Prostate gland (tissue), 2 donors: ENCODE results near the gene NAA40. TPM values are rescaled to one million over a fixed set of nuclear protein-coding genes. Genes with fewer than 3 reads are reported as not detected.

ENCODE experiments used
- DNase-seq: peaks from one replicate; pipeline ENCODE4 v3.0.0-alpha.2; 2019; ENCODE audit warnings: low spot score
- H3K27ac ChIP-seq, 2 donors: fragments of 200-600 bp; sonication (generic); 2 replicates each; pipeline ENCODE4 v1.5.1; 2017 to 2019
- H3K27me3 ChIP-seq: fragments of 200-600 bp; sonication (generic); replicated peaks from 2 replicates; pipeline ENCODE4 v1.5.1; 2019; ENCODE audit not compliant: insufficient read depth
- H3K36me3 ChIP-seq, 2 donors: fragments of 200-600 bp; sonication (generic); 1 replicate in 1 of 2; 2 replicates in 1 of 2; pipeline versions ENCODE4 v1.5.1 to v1.8.1; 2017 to 2019
- H3K4me1 ChIP-seq: fragments of 200-600 bp; sonication (generic); replicated peaks from 2 replicates; pipeline ENCODE4 v1.5.1; 2019
- H3K4me3 ChIP-seq, 2 donors: fragments of 200-600 bp; sonication (generic); 2 replicates each; pipeline ENCODE4 v1.5.1; 2017 to 2019
- H3K9me3 ChIP-seq: fragments of 200-600 bp; sonication (generic); 2 replicates; pipeline ENCODE4 v1.5.1; 2017
- POLR2A ChIP-seq: fragments of 450-650 bp; IDR thresholded peaks from one replicate; pipeline ENCODE4 v1.6.1; 2016; ENCODE audit warnings: antibody characterized with exemption, mild to moderate bottlenecking
- POLR2AphosphoS5 ChIP-seq: sonication (generic); formaldehyde crosslinking; IDR thresholded peaks from one replicate; pipeline ENCODE4 v1.6.1; 2017; ENCODE audit warnings: antibody characterized with exemption
- WGBS: methylation state at CpG from one replicate; pipeline ENCODE4 v1.1.5; 2018; 5-methylcytosine and 5-hydroxymethylcytosine counted together
- intact Hi-C: fragments of 100-400 bp; cut with DNase I; formaldehyde crosslinking; loops from one replicate; pipeline ENCODE4 v1.14.2; 2022
- total RNA-seq, 2 donors: library from RNA; depleted of rRNA; stranded (reverse); fragments of >200 nt; gene quantifications; one replicate each; pipeline ENCODE4 v1.1.0, GENCODE V29; 2016
- TF ChIP-seq, protein P1 (sequence below), 4 experiments: fragments of 200-600 bp in 2 of 4; fragments of 450-650 bp in 2 of 4; sonication (generic) in 2 of 4; IDR thresholded peaks; 1 replicate in 3 of 4; 2 replicates in 1 of 4; pipeline ENCODE4 v1.5.1; 2016 to 2019; ENCODE audit warnings: antibody characterized with exemption in 4 of 4, mild to moderate bottlenecking in 2 of 4, moderate library complexity in 2 of 4

The NAA40 gene
- total RNA-seq, 2 donors from 2014 or later: 23.3 to 24.7 TPM

DNA sequence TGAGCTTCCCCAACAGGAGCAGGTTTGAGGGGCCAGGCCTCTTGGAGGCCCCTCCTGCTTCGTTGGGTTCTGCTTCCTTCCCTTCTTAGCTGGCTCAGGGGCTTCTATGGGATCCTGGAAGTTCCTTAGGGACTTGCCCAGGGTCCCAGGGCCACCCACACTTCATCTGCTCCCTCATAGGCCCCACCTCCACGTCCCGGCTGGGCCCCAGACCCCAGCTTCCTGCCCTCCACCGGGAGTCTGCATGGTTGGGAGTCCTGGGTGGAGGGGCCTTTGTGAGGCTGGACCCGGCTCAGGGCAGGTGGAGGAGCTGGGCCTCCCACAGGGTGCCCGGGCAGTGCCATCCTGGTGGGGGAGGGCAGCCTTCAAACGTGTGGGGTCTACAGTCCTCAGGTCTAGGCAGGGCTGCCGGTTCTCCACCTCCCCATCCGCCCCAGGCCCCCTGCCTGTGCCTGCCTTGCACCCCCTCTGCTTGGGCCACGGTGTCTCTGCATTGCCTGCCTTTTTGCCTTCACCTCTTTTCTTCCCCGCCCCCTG lies 59.1 kb downstream of the NAA40 start:
- no peak for TF ChIP-seq POLR2A
- TF ChIP-seq, protein P1, sequence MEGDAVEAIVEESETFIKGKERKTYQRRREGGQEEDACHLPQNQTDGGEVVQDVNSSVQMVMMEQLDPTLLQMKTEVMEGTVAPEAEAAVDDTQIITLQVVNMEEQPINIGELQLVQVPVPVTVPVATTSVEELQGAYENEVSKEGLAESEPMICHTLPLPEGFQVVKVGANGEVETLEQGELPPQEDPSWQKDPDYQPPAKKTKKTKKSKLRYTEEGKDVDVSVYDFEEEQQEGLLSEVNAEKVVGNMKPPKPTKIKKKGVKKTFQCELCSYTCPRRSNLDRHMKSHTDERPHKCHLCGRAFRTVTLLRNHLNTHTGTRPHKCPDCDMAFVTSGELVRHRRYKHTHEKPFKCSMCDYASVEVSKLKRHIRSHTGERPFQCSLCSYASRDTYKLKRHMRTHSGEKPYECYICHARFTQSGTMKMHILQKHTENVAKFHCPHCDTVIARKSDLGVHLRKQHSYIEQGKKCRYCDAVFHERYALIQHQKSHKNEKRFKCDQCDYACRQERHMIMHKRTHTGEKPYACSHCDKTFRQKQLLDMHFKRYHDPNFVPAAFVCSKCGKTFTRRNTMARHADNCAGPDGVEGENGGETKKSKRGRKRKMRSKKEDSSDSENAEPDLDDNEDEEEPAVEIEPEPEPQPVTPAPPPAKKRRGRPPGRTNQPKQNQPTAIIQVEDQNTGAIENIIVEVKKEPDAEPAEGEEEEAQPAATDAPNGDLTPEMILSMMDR (IDR thresholded peaks at IDR 0.05): no peak
- TF ChIP-seq POLR2AphosphoS5: no peak
- Histone ChIP-seq H3K9me3 (no peaks in the 10 kb centered on the region), H3K4me3 (no peak overlapping the region), H3K27ac (no peak overlapping the region), H3K4me1 (peaks cover 22% of the 10 kb centered on the region), H3K36me3 (peaks cover 13 to 15% of the 10 kb centered on the region in 2 donors), H3K27me3 (no peaks in the 10 kb centered on the region)
- no peak for DNase-seq
- 68% methylated on average over 11 of the region's 11 CpGs for WGBS
- intact Hi-C loops: no loop called here

DNA sequence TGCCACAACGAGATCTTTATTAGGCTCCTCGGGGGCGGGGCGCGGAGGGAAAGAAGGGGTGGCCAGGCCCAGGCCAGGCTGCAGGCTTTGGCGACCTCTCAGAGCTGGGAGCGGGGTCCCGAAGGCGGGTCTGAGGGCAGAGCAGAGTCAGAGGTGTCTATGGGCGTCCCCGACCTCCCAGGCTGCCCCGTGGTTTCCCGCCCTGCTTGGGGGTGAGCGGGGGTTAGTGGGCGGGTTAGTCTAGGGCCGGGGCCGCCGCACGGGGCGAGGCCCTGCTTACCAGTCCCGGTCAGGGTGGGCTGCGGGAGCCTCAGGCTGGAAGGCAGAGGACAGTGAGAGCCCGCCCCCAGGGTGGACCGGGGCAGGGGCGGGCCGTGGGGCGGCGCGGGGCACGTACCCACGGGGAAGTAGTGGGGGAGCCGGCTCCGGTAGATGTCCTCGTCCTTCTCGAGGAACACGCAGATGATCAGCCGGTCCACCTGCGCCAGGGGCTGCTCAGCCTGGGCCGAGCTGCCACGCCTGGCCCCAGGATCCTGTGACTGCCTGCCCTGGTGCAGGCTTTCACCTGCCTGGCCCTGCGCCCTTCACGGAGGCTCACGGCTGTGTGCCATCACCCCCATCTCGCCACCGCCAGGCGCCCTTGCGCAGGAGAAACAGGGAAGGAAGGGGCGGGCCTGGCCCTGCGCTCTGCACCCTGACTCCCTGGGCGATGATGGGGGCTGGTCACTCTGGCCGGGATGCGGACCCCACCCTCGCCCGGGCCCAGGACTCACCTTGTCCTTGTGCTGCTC lies 60.0 kb downstream of the NAA40 start:
- Histone ChIP-seq H3K9me3 (no peaks in the 10 kb centered on the region), H3K4me1 (peaks cover 22% of the 10 kb centered on the region), H3K27ac (peak overlapping the region; percentile 54 to 61), H3K27me3 (no peaks in the 10 kb centered on the region), H3K36me3 (peaks cover 13 to 15% of the 10 kb centered on the region in 2 donors), H3K4me3 (peak overlapping the region in 1 of 2 donors; percentile 12)
- intact Hi-C loops: no loop called here
- DNase-seq: no peak
- TF ChIP-seq, protein P1 (IDR thresholded peaks at IDR 0.05): peak in 2 of 4 experiments; percentile 14 to 44
- TF ChIP-seq POLR2AphosphoS5 (no peak), POLR2A (peak; percentile 27)
- WGBS: 52% methylated on average over 54 of the region's 54 CpGs

DNA sequence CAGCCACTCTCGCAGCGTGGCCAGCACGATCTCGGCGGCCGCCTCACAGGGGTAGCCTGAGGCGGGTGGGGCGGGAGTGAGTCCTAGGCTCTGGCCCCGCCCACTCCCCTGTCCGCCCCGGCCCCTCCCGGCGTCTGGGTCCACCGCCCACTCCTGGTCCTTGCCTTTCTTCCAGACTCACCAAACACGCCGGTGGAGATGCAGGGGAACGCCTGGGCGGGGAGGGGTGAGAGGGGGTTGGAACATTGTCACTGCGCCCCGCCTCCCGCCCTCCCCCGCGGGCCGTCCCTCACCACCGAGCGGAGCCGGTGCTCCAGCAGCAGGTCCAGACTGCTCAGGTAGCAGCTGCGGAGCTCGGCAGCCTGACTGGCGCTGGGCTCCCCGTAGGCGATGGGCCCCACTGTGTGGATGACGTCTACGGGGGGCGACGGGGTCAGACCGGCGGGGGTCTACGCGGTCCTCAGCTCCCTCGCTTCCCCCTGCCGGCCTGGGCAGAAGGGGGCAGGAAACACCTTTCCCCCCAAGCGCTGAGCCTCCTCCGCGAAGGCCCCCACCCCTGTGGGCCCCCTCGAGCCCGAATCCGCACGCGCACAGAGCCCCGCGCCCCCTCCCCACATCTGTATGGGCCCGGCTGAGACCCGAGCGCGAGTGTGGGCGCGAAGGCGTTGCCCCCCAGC lies 60.7 kb downstream of the NAA40 start:
- DNase-seq: peak; percentile 95
- Histone ChIP-seq H3K36me3 (peaks cover 13 to 15% of the 10 kb centered on the region in 2 donors), H3K4me3 (peak overlapping the region in 1 of 2 donors; percentile 24), H3K4me1 (peaks cover 22% of the 10 kb centered on the region), H3K9me3 (no peaks in the 10 kb centered on the region), H3K27me3 (no peaks in the 10 kb centered on the region), H3K27ac (peak overlapping the region; percentile 54 to 61)
- WGBS: 9% methylated on average over 56 of the region's 59 CpGs
- intact Hi-C loops: loop anchor here (2.0 kb wide), 1 partner anchor 149 kb away; no protein-coding TSS in a partner anchor
- TF ChIP-seq, protein P1 (IDR thresholded peaks at IDR 0.05): no peak
- TF ChIP-seq POLR2AphosphoS5: peak; percentile 72
- peak; percentile 29 for TF ChIP-seq POLR2A

DNA sequence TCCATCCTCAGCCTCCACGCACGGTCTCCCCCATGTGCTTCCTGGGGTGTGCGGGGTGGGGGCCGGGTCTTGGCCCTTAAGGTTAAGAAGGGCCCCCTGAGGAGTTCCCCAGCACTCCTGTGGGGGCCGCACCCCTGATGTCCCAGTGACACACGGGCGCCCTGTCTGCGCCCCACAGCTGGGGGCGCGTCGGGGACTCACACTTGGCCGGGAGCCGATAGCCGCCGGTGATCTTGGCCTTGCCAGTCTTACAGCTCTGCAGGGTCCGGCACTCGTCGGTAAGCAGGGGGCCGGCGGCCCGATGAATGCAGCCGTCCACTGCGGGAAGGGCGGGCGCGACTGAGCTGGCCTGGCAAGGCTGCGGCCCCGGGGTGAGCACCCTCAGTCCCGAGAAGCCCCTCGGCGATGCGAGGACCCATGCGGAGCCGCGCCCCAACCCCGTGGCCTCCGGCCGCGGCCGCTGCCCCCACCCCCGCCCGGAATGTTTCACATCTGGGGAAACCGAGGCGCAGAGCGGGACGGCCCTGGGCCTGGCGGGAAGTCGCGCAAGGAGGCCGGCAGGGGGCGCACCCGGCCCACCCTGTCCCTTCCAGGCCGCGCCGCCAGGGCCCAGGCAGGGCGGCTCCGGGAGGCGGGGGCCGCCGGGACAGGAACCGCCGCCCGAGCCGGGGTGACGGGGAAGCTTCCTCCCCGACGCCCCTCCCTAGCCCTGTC lies 61.4 kb downstream of the NAA40 start:
- Histone ChIP-seq H3K27me3 (no peaks in the 10 kb centered on the region), H3K36me3 (peaks cover 13 to 15% of the 10 kb centered on the region in 2 donors), H3K4me3 (peak overlapping the region; percentile 20 to 24), H3K9me3 (no peaks in the 10 kb centered on the region), H3K4me1 (peaks cover 22% of the 10 kb centered on the region), H3K27ac (peak overlapping the region in 1 of 2 donors; percentile 31)
- intact Hi-C loops: loop anchor here (2.0 kb wide), 1 partner anchor 149 kb away; no protein-coding TSS in a partner anchor
- 3% methylated on average over 32 of the region's 67 CpGs for WGBS
- DNase-seq: peak; percentile 55
- TF ChIP-seq, protein P1 (IDR thresholded peaks at IDR 0.05): peak; percentile 79 to 98 (median 90)
- no peak for TF ChIP-seq POLR2A
